Measurements from ENCODE around the gene ATG2B. TPM values are rescaled to one million over a fixed set of nuclear protein-coding genes. Genes with fewer than 3 reads are reported as not detected.

ATG2B gene
- total and polyA plus RNA-seq, 9 of the 15 experiments (the other 6 are each of a cell fraction or from before 2014, with no cell fraction given) = 0.83 to 12.9 (median 8.7) TPM

- TF ChIP-seq ZNF407 (IDR thresholded peaks at IDR 0.05; ENCODE audit: low read depth) = no peak
- TF ChIP-seq HMG20B (CRISPR knock-in tag; IDR thresholded peaks at IDR 0.05) = no peak
- TF ChIP-seq TSHZ1 (CRISPR knock-in tag; IDR thresholded peaks at IDR 0.05) = no peak
- no peak for TF ChIP-seq ZNF217 (CRISPR knock-in tag; IDR thresholded peaks at IDR 0.05)
- no peak for TF ChIP-seq ZBTB5 (IDR thresholded peaks at IDR 0.05)
- no peak for TF ChIP-seq TRIM25 (IDR thresholded peaks at IDR 0.05; ENCODE audit: borderline replicate concordance)
- no peak for TF ChIP-seq ZKSCAN1 (IDR thresholded peaks at IDR 0.05; ENCODE audit: low read depth, low read length)
- peak; percentile 23 for TF ChIP-seq PHF20 (IDR thresholded peaks at IDR 0.05; ENCODE audit: partially characterized antibody)
- TF ChIP-seq HDAC6 (IDR thresholded peaks at IDR 0.05; ENCODE audit: low read depth, low read length) = no peak
- TF ChIP-seq POLR2A (conservative IDR thresholded peaks at IDR 0.05) = peak; percentile 65
Measured at GRCh38 chr14:96362965-96363750, at the start of gene ATG2B, which contains the start of gene GSKIP (continued).
